GM19468 (cell line): Measurements from ENCODE around the gene SPATA13.
"Not testable (repeated sequence)": the region's sequence is repeated elsewhere in the genome, so short reads cannot be mapped to it uniquely, and the experiment has no call there.

Source experiments
- ATAC-seq: cut with Tn5 transposase; IDR thresholded peaks from one replicate; pipeline ENCODE4 v1.9.1; 2021; ENCODE audit warnings: mild to moderate bottlenecking, moderate library complexity, moderate number of reproducible peaks; ENCODE audit not compliant: unreplicated experiment; ENCODE audit errors: extremely low read depth

Gene SPATA13

DNA sequence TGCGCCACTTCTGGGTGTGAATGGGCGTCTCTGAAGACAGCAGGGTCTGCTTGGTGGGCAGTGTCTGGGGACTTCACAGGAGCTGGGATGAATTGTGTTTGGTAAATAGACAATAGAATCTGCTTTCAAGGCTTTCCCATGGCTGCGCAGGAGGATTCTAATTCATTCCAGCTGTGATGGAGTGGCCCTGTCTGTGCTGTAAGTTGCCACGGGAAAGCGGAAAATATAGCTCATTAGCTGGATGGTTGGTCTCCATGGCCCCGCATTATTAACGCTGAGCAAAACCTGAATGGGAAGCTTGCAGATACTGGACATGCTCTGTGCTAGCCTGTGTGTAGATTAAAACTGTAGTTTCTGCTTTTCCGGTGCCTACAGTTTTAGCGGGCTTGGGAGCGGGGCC lies 133.2 kb downstream of the SPATA13 start:
- no peak for ATAC-seq

DNA sequence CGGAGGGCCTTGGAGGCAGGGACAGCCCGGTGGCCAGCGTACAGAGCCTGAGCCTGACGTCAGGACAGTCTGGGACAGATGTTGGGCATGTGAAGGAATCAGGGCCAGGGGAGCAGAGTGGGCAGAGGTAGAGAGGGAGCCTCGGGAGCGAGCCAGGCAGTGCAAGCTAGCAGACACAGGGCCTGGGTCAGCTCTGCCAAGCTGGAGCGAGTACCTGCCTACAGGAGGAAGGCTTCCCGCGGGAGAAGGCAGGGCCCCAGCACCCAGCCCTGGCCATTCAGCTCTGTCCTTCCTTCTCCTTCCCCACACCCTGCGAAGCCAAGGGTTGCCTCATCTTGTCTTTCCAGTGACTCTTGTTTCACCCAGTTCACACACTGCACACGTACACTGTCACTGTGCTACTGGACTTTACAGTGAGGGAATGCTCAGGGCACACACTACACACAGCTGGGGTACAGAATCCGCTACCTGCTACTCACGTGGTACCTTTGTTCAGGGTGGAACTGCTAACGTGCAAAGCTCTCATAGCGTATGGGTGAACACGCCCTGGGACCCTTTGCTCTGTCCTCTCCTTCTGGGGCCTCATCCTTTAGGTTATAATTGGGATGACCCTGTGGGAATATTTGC lies 139.1 kb downstream of the SPATA13 start:
- ATAC-seq, result no peak

DNA sequence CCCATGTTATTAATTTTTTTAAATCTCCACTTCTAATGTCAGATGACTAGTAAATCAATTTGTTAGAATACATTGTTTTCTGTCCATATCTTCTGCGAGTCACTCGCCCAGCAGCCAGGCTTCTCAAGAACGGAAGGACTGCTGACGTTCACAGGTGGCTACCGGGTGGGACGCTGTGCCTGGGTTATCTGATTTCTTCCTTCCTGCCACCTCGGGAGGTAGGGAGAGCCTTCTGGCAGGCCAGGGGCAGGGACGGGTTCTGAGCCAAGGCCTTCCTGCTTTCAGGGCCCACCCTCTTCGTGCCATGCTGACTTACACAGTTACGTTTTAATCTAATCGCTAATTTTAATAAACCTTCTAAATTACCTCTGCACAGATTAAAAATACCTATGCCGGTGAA lies 140.9 kb downstream of the SPATA13 start:
- no peak for ATAC-seq

DNA sequence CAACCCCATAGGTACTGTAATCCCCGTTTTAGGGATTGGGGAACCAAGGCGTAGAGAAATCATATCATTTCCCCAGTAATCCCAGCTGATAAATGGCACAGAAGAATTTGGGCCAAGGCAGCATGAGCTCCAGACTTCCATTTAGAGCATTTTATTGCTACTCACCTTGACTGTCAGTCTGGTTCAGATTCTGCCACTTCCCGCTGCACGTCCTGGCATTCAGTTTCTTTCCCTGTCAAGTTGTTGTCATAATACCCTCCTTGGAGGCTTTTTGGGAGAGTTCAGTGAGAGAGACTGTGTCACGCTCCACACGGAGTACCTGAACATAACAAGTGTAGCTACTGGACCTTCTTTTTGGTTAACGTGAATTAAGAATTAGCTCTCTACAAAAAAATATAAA lies 141.4 kb downstream of the SPATA13 start:
- ATAC-seq, result no peak

DNA sequence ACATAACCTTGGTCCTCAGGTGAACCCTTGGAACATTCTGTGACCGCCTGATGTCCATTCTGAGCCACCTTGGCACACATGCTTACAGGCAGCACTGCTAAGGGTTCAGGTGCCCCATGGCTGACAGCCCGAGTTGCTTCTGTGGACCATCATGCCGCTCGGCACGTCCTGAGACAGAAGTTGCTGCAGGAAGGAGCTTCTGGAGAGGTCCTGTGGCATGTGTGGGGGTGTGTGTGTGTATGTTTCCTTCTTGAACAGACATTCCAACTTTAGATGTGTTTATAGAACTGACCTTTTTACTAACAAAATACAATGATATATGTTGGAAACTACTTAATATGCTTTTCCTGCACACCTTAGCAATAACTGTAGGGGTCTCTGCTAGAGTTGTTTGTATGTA lies 144.1 kb downstream of the SPATA13 start:
- ATAC-seq, result no peak

DNA sequence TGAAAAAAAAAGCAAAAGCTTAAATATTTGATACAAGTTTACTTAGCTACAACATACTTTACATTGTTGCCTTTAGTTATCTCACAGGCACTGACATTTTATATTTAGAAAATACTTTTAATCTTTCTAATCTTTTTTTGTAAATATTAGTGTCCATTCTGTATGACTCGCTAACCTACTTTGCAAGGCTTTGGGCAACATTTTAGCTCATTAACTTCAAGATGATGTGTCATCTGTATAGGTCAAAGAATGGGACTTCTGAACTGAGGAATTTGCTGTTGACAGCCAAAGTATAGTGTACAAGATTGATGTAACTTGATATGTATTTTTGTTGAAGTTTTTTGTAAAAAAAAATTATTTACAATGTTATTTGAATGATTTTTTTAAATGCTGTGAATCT lies 146.1 kb downstream of the SPATA13 start:
- ATAC-seq, result no peak

DNA sequence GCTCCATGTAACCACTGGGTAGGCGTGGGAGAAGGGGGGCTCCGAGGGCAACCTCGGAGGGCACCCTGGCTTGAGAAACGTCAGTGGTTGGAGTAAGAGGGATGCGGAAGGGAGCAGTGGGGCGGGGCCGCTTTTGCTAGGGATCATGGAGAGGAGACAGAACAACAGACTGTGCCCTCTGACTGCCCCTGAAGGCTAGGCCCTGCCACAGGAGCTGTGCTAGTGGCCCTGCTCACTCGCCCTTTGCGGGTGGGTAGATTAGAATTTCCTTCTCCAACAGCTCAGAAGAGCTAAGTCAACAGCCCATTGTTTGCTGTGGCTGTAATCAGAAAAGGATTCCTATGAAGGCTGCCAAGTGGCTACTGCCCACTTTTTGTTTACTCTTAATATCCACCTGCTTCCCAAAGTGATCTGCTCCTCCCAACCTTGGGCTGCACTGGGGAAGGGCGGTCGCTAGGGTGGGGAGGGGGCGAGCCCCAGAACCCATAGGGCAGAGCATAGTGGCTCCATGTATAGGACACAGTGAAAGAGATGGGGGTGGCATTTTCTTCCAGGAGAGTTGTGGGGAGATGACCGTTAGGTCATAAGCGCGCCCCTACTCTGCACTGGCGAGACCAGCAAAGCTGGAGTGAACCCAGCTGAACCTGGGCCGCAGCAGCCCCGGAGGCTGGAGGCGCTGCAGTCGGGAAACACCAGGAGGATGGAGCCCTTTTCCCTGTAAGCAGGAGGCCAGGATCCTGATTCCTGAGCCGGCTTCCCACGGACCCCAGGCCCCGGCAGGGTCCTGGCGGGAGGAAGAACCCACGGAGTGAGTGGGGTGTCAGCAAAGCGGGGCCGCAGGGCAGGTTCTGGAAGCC lies 146.9 kb downstream of the SPATA13 start:
- no peak for ATAC-seq

DNA sequence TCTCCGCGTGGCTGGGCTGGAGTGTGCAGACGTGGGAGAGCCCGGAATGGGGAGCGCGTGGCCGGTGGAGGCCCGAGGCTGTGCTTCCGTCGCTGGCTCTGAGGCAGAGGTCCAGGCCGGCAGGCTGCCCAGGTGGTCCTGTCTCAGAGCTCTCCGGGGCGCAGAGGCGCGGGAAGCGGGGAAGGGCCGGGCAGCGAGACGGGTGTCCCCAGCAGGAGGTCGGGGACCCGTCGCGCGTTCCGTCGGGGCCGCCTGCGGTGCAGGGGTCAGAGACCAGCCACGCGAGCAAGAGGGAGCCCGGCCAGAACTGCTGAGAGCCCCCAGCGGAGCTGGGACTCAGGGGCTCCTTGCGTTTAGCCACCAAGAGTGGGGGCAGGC lies 147.5 kb downstream of the SPATA13 start:
- no peak for ATAC-seq

DNA sequence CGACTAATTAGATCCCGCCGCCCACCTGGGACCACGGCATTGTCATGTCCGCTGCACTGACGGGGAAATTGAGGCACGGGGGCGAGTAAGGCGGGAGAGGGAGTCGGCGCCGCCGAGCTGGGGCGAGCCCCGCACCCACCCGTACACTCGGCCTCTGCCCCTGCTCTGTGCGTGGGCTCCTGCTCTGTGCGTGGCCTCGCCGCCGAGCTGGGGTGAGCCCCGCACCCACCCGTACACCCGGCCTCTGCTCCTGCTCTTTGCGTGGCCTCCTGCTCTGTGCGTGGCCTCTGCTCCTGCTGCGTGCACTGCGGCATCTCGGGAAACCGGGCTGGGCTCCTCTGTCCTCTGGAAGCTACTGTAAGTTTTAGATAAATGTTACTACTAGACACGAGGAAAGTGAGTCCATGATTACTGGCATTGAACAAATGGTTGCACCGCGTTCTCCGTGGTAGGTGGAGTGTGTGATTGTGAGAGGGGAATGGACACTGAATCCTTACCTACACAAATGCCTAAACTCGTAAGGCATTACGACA lies 148.0 kb downstream of the SPATA13 start:
- ATAC-seq, result no peak

DNA sequence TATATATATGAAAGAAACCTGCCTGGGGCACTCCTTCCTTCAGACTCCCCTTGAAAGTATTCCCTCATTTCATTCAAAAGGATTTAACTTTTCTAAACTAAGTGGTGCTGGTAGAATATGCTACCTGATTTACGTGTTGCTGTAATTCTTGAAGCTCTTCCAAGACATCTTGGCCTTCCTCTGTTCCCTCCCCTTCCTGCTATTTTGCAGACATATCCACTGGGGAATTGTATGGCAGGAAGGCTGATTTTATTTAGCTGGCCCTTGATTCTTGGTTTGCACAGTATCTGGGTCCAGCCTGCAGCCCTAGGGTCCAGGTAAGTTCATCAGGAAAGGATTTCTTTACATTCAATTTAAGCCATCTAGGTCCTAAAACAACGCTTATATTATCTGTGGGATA lies 148.8 kb downstream of the SPATA13 start, which contains the start of gene C1QTNF9:
TSS of gene C1QTNF9 (plus strand) at position 281 of the 400 bp plus-strand sequence. CDS start 6,424 bp downstream, outside the sequence.
- ATAC-seq, result not testable (repeated sequence)

DNA sequence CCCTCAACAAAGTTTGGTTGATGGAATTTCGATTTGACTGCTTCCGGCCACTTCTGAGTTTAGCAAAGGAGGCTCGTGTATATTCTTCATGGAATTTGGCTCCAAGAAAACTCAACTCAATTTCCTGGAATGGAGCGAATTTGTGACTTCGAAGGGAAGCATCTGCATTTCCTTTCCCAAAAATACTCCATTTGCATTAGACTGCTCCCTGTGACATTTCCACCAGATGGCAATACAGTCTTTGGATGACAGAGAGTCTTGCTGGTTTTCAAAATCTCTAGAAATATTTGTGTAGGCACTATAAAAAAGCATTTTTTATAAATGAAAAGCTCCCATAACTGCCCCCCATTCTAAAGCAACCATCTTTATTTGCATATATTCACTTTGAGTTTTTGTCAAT lies 152.9 kb downstream of the SPATA13 start:
- ATAC-seq, result no peak

DNA sequence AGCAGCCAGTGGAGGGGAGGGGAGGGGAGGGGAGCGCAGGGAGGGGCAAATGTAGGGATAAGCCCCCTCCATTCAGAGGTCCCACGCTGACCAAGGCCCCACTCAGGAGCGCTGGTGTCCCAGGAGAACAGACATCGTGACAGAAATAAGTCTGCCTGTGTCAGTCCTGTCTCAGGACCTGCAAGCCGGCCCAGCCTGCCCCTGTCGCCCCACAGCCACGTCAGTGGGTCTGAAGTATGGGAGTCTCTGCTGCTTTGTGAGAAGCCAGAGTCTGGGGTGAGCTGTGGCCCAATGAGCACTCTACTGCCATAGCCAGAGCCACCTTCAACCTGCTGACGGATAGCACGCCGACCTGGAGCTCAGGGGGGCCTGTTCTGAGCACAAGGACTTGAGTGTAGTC lies 157.3 kb downstream of the SPATA13 start:
- ATAC-seq, result not testable (repeated sequence)

DNA sequence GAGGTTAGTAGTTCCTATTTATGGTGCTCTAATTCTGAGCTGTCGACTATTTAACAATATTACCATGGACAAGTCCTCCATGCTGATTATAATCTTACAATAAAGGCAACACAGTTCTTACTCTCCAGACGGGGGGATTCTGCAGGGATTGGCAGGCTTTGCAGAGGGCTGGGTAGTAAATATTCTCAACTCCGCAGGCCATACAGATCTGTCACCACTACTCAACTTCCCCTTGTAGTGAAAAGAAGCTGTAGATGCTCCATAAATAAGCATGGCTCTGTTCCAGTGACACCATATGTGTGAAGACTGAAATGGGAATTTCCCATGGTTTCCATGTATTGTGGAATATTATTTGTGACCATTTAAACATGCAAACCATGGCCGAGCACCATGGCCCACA lies 158.4 kb downstream of the SPATA13 start:
- ATAC-seq, result not testable (repeated sequence)

DNA sequence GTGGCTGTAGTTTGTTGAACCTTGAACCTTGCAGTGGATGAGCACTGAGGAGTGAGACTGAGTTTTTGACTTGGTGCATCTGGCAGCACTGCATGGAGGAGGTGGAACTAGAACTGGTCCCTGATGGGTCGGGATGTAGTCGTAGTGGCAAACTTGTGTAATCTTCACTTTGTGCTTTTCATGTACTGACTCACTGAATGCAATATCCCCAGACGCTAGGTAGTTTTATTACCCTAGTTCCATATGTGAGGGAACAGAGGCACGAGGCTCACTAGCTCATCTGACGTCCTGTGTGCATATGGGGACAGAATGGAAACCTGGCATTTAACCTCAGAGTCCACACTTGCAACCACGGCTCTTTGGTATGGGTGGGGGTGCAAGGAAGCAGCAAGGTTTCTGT lies 159.1 kb downstream of the SPATA13 start:
- not testable (repeated sequence) for ATAC-seq

DNA sequence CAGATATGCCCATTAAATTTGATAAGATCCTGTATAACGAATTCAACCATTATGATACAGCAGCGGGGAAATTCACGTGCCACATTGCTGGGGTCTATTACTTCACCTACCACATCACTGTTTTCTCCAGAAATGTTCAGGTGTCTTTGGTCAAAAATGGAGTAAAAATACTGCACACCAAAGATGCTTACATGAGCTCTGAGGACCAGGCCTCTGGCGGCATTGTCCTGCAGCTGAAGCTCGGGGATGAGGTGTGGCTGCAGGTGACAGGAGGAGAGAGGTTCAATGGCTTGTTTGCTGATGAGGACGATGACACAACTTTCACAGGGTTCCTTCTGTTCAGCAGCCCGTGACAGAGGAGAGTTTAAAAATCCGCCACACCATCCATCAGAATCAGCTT lies 160.9 kb downstream of the SPATA13 start:
- ATAC-seq, result not testable (repeated sequence)

DNA sequence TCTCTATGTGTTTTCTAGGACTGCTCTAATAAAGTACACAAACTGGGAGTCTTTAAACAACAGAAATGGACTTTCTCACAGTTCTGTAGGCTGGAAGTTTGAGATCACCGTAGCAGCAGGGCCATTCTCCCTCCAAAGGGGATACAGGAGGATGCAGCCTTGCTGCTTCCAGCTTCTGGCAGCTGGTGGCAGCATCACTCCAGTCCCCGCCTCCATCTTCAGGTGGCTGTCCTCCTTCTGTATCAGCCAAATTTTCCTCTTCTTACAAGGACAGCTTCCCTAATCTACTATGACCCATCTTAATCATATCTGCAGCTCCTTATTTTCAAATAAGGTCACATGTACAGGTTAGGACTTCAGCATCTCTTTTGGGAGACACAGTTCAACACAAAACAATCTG lies 161.9 kb downstream of the SPATA13 start:
- not testable (repeated sequence) for ATAC-seq

DNA sequence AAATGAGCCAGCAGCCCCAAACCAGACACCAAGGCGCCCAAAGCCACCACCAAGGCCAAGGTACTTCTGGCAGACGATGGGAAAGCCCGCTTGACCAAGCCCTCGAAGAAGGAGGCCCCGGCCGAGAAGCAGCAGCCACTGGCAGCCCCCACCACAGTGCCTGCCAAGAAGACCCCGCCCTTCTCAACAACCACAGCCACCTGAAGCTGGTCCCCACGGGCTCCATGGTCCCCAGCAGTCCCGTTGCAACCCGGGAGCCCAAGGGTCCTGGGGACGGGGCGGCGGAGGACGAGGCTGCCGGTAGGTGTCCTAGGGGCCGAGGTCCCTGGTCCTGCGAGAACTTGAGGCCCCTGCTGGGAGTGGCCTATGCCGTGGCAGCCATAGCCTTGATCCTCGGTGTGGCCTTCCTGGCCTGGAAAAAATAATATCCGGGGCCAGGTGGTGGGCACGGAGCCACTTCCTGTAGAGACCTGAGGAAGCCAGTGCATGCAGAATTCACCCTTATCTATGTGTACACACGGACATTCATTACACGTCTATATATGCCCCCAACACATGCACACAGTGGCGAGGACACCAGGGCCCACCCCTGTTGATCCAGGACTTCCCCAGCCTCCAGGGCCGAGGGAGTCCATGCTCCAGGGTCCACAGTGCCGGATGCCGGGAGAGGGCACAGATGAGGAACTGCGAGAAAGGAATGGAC lies 162.7 kb downstream of the SPATA13 start:
- ATAC-seq, result no peak

DNA sequence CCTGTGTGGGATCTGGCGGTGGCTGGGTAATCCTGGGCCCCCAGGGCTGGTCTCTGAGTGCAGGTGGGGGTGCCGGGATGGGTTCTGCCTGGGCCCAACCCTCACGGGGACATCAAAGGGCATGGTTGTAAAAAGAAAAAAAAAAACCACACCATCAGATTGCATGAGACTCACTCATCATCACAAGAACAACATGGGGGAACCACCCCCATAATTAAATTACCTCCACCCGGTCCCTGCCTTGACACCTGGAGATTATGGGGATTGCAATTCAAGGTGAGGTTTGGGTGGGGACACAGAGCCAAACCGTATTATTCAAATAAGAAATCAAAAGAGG lies 163.2 kb downstream of the SPATA13 start:
- no peak for ATAC-seq

DNA sequence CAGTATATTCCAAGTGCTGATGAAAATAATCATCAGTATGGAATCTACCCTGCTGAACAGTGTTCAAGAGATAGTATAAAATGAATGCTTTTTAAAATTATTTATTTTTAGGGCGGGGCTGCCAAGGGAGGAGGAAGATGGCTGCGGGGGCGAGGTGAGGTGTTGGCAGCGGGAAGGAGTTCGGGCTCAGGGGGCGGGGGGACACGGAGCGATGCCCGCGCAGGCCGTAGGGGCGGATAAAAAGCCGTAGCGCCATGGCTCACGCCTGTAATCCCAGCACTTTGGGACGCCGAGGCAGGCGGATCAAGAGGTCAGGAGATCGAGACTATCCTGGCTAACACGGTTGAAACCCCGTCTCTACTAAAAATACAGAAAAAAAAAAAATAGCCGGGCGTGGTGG lies 167.1 kb downstream of the SPATA13 start:
- not testable (repeated sequence) for ATAC-seq

DNA sequence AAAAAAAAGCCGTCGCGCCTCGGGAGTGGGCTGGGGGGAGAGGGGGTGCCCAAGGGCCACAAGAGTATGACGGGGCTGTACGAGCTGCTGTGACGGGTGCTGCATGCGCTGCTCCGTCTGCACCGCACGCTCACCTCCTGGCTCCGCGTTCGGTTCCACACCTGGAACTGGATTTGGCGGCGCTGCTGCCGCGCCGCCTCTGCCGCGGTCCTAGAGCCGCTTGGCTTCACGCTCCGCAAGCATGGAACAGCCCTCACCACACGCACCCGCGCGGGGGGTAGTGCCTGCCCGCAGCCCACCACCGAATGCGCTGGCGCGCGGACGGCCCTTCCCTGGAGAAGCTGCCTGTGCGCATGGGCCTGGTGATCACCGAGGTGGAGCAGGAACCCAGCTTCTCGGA lies 167.6 kb downstream of the SPATA13 start:
- ATAC-seq, result no peak

DNA sequence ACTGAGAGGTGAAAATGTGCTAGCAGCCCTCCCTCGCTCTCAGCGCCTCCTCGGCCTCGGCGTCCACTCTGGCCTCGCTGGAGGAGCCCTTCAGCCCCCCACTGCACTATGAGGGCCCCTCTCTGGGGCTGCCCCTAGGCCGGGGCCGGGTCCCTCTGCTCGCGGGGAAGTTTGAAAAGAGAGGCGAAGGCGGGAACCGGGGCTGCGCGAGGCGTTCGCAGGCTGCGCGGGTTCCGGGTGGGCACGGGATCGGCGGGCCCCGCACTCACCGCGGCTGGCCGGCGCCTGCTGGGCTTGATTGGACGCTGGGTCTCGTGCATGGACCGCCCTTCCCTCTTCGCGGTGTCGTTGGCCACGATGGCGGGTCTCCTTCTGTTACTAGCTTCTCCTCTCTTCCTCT lies 178.2 kb downstream of the SPATA13 start:
- no peak for ATAC-seq
